Activated naive CD4-positive, alpha-beta T cell treated with anti-CD3 and anti-CD28 coated beads for 36 hours (primary cell): ENCODE results near the gene CRADD. TPM values are rescaled to one million over a fixed set of nuclear protein-coding genes. Genes with fewer than 3 reads are reported as not detected.

ENCODE experiments used
- CTCF ChIA-PET: fragments of 350-600 bp; sonication (Branson Sonifier 250); formaldehyde crosslinking; loops from one replicate; lab custom pipeline; 2021; ENCODE audit warnings: antibody characterized with exemption; lab: Charles Lee
- DNase-seq: peaks from one replicate; pipeline ENCODE4 v3.0.0-alpha.2; 2020
- H3K27ac Mint-ChIP-seq: one replicate; pipeline ENCODE4 v1.8.0; 2021; ENCODE audit warnings: mild to moderate bottlenecking, mixed read lengths
- H3K27me3 Mint-ChIP-seq: one replicate; pipeline ENCODE4 v1.8.0; 2021; ENCODE audit warnings: low read depth, mixed read lengths
- H3K36me3 Mint-ChIP-seq: one replicate; pipeline ENCODE4 v1.8.0; 2021; ENCODE audit warnings: low read depth, mixed read lengths
- H3K4me1 Mint-ChIP-seq: one replicate; pipeline ENCODE4 v1.8.0; 2021; ENCODE audit warnings: low read depth, mixed read lengths
- H3K4me3 Mint-ChIP-seq: one replicate; pipeline ENCODE4 v1.8.0; 2021; ENCODE audit warnings: mild to moderate bottlenecking, moderate library complexity, mixed read lengths
- H3K9me3 Mint-ChIP-seq: one replicate; pipeline ENCODE4 v1.8.0; 2021; ENCODE audit warnings: mixed read lengths
- intact Hi-C: fragments of 100-400 bp; cut with micrococcal nuclease; formaldehyde crosslinking; loops from one replicate; pipeline ENCODE4 v1.15.1; 2023
- total RNA-seq, 2 experiments: library from RNA; stranded (reverse); gene quantifications; one replicate each; pipeline ENCODE4 v1.2.3, GENCODE V29; 2021

Gene CRADD
- total RNA-seq, 2 experiments from 2014 or later = 14.3 to 15.6 TPM

DNA sequence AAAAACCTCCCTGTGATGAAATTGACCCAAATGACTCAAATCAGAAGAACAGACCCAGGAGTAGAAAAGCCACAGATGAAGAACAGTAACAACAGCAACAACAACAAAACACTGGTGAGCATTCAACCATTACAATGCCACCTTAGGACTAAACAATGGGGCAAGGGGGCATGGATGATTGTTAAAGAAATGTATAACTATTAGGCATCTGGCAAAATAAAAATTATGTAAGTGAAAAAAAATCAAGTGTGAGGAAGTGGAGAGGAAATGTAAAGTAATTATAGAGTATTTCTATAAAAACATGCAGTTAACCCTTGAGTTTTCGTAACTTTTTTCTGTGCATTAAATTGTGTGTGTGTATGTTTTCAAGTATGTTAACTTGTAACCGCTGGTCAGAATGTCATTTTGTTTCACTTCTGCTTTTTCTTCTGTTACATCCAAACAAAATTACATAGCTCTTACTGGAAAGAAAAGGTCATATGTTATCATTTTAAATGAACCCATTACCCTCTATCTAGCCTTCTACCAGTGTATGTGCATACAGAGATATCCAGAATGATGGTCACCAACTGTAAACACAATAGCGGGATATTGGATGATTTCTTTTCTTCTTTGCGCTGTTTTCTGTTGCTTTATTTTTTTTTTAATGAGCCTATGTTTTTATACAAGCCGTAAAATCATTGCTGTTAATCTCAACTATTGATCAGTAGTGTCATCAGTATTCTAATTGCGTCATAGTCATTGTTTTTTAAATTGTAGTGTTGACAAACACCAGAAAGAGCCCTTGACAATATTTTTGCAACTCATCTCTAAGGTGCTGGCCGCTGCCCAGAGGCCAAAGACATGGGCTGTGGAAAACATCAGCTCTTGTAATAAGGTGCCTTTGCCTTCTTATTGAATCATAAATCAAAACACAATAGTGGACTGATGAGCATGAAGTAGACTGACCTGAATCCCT, 170.6 kb downstream of the CRADD start:
- peaks cover 18% of the 10 kb centered on the region for H3K36me3 Mint-ChIP-seq
- no peak overlapping the region for H3K27ac Mint-ChIP-seq
- intact Hi-C loops = no loop called here
- peaks cover 2% of the 10 kb centered on the region for H3K9me3 Mint-ChIP-seq
- peaks cover 20% of the 10 kb centered on the region for H3K4me1 Mint-ChIP-seq
- CTCF ChIA-PET = interaction anchor here (0.6 to 0.7 kb wide), 2 partner anchors 949 to 1020 kb away, joined by 3 to 5 read pairs; no protein-coding TSS in a partner anchor
- no peaks in the 10 kb centered on the region for H3K27me3 Mint-ChIP-seq
- no peak for DNase-seq
- H3K4me3 Mint-ChIP-seq = no peak overlapping the region

DNA sequence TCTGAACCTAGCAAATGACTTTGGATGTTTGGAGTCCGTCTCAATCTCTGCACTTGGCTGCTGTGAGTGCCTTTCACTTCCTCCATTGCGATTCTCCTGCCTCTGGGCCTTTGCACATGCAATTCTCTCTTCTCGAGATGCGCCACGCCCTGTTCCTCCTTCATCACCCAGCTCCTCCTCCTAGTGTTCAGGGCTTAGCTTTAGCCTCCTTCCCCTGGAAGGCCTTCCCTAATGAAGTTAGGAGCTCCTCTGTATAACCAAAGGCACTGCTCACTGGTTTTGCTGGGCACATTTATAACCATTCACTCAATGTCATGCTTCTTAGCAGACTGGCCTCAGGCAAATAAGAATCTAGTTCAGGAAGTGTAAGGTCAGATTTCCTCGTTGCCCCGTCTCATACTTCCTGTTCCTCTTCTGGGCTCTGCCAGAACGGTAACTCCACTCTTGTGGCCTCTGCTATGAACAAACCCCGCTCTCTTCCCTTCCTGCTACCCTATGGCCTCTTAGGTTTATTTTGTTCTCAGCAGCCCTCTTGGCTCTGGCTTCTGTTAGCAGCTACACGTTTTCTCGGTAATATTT, 171.4 kb downstream of the CRADD start:
- H3K4me3 Mint-ChIP-seq = no peak overlapping the region
- intact Hi-C loops = no loop called here
- H3K4me1 Mint-ChIP-seq = peaks cover 20% of the 10 kb centered on the region
- DNase-seq = no peak
- H3K27me3 Mint-ChIP-seq = no peaks in the 10 kb centered on the region
- peaks cover 18% of the 10 kb centered on the region for H3K36me3 Mint-ChIP-seq
- H3K9me3 Mint-ChIP-seq = peaks cover 2% of the 10 kb centered on the region
- CTCF ChIA-PET = interaction anchor here (0.6 kb wide), 1 partner anchor 950 kb away, joined by 5 read pairs; no protein-coding TSS in a partner anchor
- no peak overlapping the region for H3K27ac Mint-ChIP-seq

DNA sequence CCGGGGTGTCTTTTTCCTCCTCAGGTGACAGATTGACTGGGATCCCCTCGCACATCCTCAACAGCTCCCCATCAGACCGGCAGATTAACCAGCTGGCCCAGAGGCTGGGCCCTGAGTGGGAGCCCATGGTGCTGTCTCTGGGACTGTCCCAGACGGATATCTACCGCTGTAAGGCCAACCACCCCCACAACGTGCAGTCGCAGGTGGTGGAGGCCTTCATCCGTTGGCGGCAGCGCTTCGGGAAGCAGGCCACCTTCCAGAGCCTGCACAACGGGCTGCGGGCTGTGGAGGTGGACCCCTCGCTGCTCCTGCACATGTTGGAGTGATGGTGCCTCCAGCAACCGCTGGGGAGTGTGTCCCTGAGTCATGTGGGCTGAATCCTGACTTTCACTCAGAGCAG, 172.8 kb downstream of the CRADD start:
- Mint-ChIP-seq H3K9me3 (peaks cover 2% of the 10 kb centered on the region), H3K27me3 (no peaks in the 10 kb centered on the region), H3K4me3 (no peak overlapping the region), H3K27ac (peak overlapping the region; percentile 29), H3K4me1 (peaks cover 20% of the 10 kb centered on the region), H3K36me3 (peaks cover 16% of the 10 kb centered on the region)
- CTCF ChIA-PET = no interaction called here
- no peak for DNase-seq
- intact Hi-C loops = no loop called here

DNA sequence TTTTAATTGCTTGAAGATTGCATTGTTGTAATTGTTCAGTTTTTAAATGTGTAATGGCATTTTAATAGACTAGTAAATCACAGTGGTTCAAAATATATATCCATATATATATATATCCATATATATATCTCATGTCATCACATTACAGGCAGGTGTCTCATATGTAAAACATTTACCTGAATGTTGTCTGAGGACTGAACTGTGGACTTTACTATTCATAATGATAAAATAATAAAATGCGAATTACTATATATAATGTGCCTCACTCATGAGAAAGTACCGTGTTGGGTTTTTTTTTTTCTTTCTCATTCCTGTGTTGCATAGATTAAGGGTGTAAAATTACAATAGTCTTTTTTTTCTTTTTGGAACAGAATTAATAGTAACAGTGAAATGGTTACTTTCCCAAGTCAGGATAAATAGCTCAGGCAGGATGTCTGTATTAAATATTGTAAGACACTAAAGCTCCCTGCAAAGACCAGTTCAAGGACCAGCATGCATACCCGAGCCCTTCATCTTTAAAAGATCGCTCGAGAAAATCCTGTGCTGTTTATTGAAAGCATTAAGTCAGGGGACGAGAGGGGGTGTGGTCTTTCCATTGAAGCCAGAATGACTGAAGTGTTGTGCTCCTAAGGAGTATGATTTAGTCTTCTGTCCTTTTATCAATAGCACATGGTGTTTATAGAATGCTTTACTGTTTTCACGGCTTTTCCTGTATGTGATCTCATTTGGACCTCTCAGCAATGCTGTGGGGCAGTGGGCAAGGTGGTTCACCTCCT, 173.5 kb downstream of the CRADD start:
- CTCF ChIA-PET = no interaction called here
- DNase-seq = no peak
- Mint-ChIP-seq H3K36me3 (peaks cover 18% of the 10 kb centered on the region), H3K4me1 (peaks cover 20% of the 10 kb centered on the region), H3K4me3 (no peak overlapping the region), H3K27me3 (no peaks in the 10 kb centered on the region), H3K9me3 (peaks cover 2% of the 10 kb centered on the region), H3K27ac (no peak overlapping the region)
- intact Hi-C loops = no loop called here

DNA sequence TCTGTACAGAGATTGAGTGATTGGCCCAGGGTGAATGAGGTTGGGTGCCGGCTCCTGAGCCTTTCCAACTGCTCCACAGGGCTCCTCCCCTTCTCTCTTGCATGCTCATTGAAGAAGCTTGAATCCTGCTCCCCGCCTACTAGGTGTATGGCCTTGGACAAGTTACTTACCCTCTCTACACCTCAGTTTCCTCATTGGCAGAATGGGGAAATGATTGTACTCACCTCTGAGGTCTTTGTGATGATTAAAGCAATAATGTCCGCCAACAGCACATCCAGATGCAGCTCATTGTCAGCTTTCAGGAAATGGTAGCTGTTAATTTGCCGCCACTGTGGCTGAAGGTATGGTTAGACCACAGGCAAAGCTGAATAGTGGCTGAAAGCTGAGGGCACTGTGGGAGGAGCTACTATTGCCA, 174.1 kb downstream of the CRADD start:
- H3K36me3 Mint-ChIP-seq = peaks cover 18% of the 10 kb centered on the region
- intact Hi-C loops = no loop called here
- no peak overlapping the region for H3K27ac Mint-ChIP-seq
- peaks cover 2% of the 10 kb centered on the region for H3K9me3 Mint-ChIP-seq
- H3K4me1 Mint-ChIP-seq = peaks cover 20% of the 10 kb centered on the region
- no peaks in the 10 kb centered on the region for H3K27me3 Mint-ChIP-seq
- CTCF ChIA-PET = no interaction called here
- no peak overlapping the region for H3K4me3 Mint-ChIP-seq
- no peak for DNase-seq

DNA sequence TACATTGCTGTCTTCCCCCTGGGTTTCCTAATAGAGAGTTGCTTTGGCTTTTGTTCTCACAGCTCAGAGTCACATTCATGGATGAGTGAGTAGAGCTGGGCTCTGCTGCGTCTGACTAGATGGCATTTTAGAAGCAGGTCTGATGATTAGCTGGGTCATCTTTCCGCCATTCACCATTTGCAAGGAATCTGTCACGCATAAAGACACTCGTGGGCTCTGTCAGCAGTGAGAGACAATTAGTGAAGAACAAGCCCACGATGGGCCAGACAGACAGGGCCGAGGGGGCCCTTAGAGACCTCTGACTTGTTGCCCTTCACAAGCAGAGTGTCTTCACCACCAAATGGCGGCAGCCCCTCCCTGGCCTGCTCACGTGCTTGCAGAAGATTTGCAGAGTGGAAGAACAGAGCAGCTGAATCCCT, 175.0 kb downstream of the CRADD start:
- no peak for DNase-seq
- Mint-ChIP-seq H3K27ac (no peak overlapping the region), H3K4me1 (peaks cover 20% of the 10 kb centered on the region), H3K4me3 (no peak overlapping the region), H3K9me3 (peaks cover 2% of the 10 kb centered on the region), H3K27me3 (no peaks in the 10 kb centered on the region), H3K36me3 (peaks cover 18% of the 10 kb centered on the region)
- intact Hi-C loops = no loop called here
- CTCF ChIA-PET = no interaction called here

DNA sequence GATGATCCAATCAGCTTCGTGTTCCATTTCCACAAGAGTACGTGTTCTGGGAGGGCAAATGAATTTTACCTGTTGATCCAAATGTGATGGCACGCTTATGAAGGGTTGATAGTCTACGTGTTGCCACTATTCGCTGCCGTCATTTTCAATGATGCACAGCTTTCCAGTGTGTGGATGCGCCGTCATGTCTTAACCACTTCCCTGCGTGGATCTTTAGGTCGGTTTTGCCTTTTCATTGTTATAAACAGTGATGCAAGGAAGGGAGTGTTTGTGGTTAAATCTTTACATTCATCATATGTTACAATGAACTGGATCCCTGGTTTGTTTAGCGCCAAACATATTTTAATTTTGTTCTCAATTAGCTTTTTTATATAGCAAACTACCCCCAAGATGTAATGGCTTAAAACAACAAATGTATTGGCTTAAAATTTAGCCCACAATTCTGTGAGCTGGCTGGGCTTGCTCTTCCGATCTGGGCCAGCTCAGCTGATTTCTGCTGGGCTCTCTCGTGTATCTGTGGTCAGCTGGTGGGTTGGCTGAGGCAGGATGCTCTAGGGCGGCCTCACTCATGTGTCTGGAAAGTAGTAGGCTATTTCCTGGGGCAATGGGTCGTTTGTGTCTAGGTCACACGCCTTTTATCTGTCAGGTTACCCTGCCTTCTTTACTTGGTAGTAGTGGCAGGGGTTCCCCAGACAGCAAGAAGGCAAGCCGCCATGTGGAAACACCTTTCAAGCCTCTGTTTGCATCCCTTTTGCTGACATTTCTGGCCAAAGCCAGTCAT, 176.7 kb downstream of the CRADD start:
- Mint-ChIP-seq H3K36me3 (peaks cover 13% of the 10 kb centered on the region), H3K27ac (no peak overlapping the region), H3K4me1 (peaks cover 4% of the 10 kb centered on the region), H3K4me3 (no peak overlapping the region), H3K9me3 (no peaks in the 10 kb centered on the region), H3K27me3 (no peaks in the 10 kb centered on the region)
- intact Hi-C loops = no loop called here
- DNase-seq = no peak
- CTCF ChIA-PET = interaction anchor here (1.0 to 1.2 kb wide), 2 partner anchors 10 to 248 kb away, joined by 3 to 4 read pairs; no protein-coding TSS in a partner anchor

DNA sequence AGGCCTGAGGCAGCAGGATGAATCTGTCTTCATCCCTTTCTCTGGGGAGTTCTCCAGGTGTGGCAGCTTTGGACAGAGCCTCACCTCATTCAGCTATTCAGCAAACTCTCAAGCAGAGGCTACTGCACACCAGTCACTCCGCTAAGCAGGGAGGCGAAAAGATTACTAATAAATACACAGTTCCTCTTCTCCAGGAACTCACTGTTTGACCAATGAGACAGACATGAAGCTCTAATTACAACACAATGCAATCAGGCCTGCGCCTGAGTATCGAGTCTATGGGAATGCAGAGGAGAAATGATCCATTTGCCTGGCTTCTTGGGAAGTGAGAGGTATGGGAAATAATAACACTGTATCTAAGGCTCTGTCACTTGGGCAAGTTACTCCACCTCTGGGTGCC, 178.1 kb downstream of the CRADD start:
- no peak for DNase-seq
- H3K4me1 Mint-ChIP-seq = no peaks in the 10 kb centered on the region
- no peaks in the 10 kb centered on the region for H3K9me3 Mint-ChIP-seq
- no peak overlapping the region for H3K4me3 Mint-ChIP-seq
- no peaks in the 10 kb centered on the region for H3K27me3 Mint-ChIP-seq
- CTCF ChIA-PET = no interaction called here
- intact Hi-C loops = no loop called here
- no peak overlapping the region for H3K27ac Mint-ChIP-seq
- peaks cover 6% of the 10 kb centered on the region for H3K36me3 Mint-ChIP-seq

DNA sequence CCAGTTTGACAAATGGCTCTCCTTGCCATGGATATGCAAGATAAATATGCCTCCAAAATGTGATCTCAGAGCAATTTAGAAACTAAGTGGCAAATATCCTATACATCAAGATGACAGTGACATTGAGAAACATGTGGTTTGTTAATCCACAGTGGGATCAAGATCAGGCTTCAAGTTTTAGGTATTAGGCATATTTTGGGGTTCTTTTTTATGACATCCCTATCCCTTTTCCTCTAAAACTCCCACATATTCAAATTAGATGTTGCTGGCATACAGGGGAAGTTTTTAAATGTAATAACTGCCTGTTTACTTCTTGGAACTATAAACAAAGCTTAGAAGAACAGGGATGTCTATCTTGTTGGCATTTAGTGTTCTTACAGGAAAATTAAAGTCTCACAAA, 179.4 kb downstream of the CRADD start:
- Mint-ChIP-seq H3K9me3 (no peaks in the 10 kb centered on the region), H3K27ac (no peak overlapping the region), H3K4me3 (no peak overlapping the region), H3K4me1 (peaks cover 4% of the 10 kb centered on the region), H3K27me3 (no peaks in the 10 kb centered on the region), H3K36me3 (peaks cover 10% of the 10 kb centered on the region)
- intact Hi-C loops = no loop called here
- CTCF ChIA-PET = interaction anchor here (0.7 kb wide), 2 partner anchors 148 to 206 kb away, joined by 3 read pairs; no protein-coding TSS in a partner anchor
- DNase-seq = no peak

DNA sequence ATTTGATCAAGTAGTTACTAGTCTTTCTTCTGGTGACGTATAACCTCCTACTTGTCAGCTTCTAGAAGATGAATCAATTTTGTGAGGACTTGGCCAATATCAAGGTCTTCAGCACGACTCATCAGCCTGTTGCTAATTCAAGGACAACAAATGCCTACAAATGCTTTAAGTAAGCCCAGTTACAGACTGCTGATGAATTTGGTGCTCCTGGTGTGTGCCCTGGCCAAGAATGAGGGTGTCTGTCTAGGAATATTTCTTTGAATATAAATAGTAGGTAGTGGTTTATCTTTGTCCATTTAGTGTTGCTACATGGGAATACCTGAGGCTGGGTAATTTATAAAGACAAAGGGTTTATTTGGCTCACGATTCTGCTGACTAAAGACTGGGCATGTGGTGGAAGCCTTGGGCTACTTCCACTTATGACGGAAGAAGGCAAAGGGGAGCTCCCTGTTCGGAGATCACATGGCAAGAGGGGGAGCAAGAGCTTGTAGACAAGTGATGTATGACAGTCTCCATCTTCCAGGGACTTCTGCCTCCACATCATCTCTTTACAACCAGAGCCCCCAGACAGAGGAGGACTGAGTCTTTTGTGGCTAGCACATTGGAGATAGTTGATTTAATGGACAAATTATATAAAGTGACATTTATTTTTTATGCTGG, 180.2 kb downstream of the CRADD start:
- H3K4me1 Mint-ChIP-seq = peaks cover 6% of the 10 kb centered on the region
- H3K27me3 Mint-ChIP-seq = no peaks in the 10 kb centered on the region
- no peaks in the 10 kb centered on the region for H3K9me3 Mint-ChIP-seq
- H3K27ac Mint-ChIP-seq = no peak overlapping the region
- intact Hi-C loops = no loop called here
- CTCF ChIA-PET = interaction anchor here (0.6 to 0.7 kb wide), 2 partner anchors 149 to 198 kb away, joined by 3 to 5 read pairs; no protein-coding TSS in a partner anchor
- DNase-seq = no peak
- peaks cover 7% of the 10 kb centered on the region for H3K36me3 Mint-ChIP-seq
- no peak overlapping the region for H3K4me3 Mint-ChIP-seq

DNA sequence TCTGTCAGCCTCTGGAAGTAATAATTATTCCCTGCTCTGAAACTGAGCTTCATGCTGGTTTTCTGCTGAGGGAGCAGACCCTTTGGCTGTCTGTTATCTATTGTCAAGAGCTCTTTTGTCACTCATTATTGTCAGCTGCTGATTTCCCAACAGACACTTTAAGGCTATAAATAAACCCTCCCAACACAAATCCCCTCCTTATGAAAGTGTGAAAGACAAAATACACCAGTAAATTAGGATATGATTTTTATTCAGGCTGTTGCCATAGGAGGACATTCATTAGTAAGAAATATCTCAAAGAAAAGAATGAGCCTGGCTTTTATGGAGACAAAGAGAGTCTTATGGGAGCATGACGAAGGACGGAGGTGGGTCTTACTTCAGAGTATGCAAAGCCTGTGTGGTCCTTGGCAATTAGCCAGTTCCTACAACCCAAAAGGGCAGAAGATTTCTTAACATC, 180.8 kb downstream of the CRADD start:
- CTCF ChIA-PET = no interaction called here
- intact Hi-C loops = no loop called here
- Mint-ChIP-seq H3K4me1 (peaks cover 6% of the 10 kb centered on the region), H3K4me3 (no peak overlapping the region), H3K9me3 (no peaks in the 10 kb centered on the region), H3K27me3 (no peaks in the 10 kb centered on the region), H3K27ac (no peak overlapping the region), H3K36me3 (peaks cover 7% of the 10 kb centered on the region)
- no peak for DNase-seq
